Stimulated activated CD8-positive, alpha-beta memory T cell treated with anti-CD3 and anti-CD28 coated beads, Interleukin-7, amount 100 ng/mL, for 1 hour (primary cell): ENCODE results near the gene TOM1L2.

Experiments used
- DNase-seq, 2 donors: peaks; one replicate each; pipeline ENCODE4 v3.0.0-alpha.2; 2020; ENCODE audit warnings: low read depth in 2 of 2

The TOM1L2 gene

DNA sequence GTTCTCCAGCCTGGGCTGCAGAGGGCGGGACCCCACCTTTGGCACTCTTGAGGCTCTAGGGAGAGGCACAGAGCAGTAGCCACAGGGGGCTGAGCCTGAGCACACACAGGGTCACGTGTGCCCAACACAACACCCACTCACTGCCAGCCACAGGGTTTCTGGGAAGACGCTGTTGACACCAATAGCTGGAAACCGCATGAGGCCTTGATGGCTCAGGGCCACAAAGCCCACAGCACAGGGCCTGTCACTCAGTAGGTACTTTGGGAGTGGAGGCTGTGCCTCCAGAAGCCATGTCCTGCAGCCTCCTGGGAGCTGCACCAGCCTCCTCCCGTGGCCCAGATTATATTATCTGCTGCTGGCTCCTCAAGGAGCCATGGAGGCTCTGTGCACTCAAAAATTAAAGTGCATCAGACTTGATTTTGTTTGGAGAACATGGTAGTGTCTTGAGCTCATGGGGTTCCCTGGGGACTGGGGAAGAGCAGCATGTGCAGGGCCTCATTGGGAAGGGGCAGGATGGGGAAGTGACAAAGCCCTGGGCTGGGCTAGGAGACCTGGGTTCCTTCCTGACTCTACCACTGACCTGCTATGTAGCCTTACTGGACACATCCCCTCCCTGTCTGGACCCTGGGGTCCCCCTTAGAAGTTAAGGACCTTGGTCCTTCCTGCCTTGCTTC lies 122.9 kb downstream of the TOM1L2 start:
- peak; percentile 63 to 65 for DNase-seq

DNA sequence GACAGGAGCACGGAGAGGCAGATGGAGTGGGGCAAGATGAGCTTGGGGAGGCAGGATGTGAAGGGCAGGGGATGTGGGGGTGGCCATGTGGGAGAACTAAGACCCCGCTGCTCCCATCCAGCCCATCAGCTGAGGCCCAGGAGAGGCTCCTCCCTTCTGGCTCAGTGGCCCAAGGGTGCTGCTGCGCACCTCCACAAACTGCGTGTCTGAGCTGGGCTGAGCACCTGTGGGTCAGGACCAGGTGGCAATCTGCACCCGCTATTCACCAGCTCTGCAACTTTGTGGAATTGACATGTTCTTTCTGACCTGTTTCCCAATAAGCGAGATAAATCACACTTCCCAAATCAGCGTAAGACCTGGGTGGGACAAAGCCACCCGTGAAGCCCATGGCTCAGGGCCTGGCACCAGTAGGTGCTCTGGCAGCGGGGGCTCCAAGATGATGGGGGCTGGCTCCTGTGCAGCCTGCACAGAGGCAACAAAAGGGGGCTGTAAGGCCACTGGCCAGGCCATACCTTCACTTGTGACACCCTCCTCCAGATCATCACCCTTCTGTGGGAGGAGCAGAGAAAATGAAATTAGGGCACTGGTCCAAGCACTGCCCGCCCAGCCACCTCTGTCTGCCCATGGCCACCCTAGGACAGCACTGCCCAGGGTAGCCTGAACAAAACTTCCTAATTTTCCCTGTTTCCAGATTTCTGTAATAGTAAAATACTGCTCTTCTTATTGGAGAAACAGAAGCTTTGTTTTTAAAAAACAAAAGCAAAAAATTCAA lies 123.7 kb downstream of the TOM1L2 start:
- no peak for DNase-seq

DNA sequence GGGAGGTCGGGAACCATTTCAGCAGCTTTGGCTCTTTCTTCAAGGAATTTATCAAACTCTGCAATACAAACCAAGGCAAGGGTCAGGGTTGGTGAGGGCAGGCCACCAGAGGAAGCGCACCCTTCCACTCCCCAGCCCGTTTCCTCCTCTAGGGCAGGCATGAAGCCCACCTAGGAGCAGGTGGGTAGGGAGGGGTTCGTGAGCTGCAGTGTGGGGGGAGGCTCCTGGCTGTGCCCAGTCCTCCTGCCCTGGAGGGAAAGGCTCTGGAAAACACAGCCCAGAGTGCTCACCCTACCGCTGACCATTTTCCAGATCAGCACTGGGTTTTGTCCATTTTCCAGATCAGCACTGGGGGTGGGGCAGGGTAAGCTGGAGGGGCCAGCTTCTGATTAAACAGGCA lies 124.5 kb downstream of the TOM1L2 start:
- no peak for DNase-seq

DNA sequence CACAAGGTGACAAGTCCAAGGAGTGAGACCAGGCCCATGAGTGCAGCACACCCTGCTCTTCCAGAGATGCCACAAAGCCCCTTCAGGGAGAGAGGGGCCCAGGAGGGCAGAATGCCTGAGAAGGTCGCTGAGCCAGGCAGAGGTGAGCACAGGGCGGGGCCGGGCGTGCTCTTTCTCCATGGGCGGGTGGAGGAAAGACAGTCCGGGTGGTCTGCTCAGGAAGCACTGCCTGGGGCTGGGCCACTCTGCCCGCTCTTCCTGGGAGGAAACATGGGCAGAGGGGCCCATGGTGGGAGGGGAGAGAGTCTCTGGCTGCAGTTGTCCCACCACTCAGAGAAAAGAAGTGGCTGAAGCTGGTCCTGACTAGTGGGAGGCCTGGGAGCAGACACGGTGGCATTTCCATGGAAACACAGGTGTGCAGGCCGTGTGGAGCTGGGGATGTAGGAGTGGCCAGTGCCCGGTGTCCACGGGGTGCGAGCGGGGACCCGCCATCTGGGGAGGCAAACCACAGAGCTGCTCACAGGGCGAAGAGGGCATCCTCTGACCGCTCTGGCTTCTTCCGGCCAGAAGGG lies 125.0 kb downstream of the TOM1L2 start:
- DNase-seq = no peak

DNA sequence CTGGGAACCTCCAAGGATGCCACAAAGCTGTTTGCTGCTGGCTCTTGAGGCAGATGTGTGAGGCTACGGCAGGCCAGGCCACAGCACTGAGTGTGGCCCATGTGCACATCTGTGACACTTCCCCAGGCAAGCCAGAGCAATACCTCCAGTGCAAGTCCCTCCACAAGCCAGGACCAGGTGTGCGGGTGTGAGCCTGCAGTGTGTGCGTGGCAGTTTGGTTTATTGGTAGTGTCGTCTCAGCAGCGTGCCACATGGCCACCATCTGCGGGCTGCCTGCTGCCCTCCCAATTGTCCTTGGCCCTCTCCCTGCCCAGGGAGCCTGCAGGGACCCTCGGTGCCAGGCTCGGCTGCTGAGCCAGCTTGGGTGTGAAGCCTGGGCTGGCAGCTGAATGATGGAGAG lies 125.6 kb downstream of the TOM1L2 start:
- DNase-seq = no peak

DNA sequence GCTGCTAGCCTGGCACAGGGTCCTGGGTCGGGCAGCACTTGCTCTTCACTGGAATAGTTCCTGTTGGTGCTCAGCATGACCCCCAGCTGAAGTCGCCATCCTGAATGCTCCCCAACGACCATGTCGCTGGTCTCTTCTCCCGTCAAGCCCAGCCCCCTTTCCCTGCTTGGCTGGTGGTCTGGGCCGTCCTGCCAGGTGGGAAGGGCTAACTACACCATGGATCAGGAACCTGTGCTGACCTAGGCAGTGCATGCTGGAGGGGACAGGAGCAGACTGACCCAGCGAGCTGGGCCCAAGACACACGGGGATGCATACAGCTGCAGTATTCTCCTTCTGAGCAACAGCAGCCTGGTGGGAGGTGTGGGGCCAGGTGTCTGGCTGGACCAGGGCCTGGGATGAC lies 126.2 kb downstream of the TOM1L2 start:
- DNase-seq = no peak

DNA sequence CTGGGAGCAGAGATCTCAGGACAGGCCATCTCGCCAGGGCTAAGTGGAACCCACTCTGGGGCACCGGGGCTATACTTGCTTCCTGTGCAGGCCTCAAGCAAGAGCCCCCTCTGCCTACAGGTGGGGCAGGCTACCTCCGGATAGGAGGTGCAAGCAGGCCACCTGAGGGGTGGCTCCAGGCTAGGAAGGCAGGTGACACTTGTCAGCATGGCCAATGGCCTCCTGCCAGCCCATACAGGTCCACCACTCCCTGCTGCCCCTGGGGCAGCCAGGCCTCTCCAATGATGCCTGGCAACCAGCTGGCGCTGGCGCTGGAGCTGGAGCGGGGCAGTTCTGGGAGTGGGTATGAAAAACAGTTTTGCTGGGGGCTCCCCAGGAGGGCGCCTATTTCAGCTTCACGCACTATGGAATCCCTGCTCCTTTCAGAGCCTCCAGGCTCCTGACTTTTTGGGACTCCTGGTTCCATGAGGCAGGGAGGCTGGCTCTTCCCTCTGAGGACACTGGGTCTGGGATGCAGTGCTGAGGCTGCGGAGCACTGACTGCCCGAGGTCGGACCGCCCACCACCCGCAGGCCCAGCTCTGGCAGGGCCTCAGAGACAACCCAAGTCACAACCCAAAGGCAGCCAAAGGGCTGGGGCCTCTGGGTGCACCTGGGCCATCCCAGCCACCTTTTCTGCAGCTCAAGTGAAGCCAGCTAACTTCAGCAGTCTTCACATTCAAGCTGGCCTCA lies 127.0 kb downstream of the TOM1L2 start:
- no peak for DNase-seq

DNA sequence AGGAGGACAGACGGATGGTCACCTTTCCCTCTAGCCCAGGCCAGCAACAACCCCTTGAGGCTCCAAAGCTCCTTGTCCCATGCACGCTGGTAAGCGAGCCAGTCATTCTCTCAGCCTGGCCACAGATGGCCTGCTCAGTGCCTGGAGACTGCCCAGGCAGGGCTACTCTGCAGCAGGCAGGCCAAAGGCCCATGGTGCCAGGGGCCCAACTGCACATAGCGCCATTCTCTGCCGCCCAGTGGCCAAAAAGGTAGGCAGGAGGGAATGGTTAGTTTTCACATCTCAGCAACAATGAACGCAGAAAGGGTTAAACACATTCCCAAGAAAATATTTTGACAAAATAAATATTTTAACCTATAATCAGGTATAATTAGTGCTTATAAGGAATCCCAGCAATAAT lies 127.7 kb downstream of the TOM1L2 start:
- DNase-seq = no peak

DNA sequence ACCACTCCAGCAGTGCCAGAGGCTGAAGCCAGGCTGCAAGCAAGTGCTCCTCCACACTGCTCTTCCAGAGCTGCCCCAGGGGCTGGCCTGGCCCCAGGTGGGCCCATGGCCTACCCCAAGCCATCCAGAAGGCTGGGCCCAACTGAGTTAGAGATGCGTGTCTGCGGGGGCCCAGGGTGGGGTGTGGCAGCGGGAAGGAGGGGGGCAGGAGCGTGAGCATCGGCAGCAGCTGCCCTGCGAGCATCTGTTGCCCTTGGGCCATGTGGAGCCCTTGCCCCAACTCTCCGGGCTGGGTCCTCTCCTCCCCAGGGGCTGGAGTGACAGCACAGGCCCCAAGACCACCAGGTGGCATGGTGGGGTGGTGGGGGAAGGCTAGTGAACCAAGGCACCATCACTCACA lies 128.1 kb downstream of the TOM1L2 start:
- DNase-seq = no peak

DNA sequence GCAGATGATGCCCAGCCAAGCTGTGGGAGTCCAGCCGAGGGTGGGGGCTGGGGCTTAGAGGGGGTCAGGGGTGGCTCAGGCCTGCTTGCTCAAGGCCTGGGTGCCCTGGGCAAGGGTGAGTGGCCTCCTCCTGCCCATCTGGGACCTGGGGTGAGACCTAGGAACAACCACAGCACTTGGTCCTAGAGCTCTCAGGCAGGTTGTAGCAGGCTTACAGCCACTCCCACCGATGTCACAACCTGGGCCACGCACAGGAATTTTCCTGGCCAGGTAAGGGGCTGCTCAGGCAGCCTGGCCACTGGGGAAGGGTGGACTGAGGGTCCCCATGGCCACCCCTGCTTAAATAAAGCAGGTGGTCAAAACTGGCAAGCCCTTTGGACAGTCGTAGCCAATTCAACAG lies 129.1 kb downstream of the TOM1L2 start:
- DNase-seq = no peak

DNA sequence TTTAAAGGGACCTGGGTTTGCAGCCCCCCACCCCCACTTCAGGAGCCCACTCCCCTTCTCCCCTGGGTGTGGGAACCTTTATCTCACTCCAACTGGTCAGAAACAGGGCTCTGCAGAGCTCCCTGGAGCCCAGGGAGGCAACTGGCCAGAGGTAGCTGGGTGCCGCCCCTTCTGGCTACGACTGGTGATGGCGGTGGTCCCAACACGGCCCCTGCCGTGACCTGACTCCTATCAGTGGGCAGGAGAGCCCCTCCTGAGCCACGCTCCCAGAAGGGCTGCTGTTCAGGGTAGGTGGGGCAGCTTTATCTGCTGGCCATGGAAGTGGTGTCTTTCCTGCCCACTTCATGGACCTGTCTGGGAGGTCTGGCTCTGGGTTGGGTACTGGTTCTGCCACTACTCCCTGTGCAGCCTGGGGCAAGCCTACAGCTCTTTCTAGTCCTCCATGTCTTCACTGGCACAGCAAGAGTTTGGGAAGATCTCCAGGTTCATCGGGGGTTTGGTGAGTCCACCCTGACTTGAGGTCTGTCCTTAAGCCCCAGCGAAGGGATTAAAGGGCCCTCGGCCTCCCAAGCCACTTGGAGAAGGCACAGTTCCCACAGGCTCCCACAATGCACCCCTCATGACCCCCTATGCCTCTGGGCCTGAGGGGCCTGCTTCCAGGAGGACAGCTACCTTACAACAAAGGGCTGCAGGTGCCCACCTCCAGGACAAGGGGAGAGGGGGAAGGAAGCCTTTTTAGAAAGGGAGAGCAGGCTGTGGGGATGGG lies 129.9 kb downstream of the TOM1L2 start:
- DNase-seq = no peak

DNA sequence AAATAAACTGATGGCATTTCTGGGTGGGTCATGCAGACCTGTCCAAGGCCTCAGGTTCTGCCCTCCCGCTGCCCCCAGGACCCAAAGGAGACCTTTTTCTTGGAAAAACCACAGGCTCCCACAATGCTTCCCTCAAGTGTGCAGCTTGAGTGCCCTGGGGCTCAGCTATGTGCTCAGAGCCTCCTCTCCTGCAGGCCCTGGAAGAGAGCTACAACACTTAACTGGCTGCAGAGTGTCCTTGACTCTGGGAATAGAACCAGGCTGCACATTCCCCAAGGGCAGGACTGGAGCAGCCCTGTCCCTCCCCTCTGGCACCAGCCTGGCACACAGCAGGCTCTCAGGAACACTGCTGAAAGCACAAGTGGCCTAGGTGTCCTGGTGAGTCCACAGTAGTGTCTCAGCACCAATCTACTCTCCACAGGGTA lies 130.6 kb downstream of the TOM1L2 start:
- no peak for DNase-seq

DNA sequence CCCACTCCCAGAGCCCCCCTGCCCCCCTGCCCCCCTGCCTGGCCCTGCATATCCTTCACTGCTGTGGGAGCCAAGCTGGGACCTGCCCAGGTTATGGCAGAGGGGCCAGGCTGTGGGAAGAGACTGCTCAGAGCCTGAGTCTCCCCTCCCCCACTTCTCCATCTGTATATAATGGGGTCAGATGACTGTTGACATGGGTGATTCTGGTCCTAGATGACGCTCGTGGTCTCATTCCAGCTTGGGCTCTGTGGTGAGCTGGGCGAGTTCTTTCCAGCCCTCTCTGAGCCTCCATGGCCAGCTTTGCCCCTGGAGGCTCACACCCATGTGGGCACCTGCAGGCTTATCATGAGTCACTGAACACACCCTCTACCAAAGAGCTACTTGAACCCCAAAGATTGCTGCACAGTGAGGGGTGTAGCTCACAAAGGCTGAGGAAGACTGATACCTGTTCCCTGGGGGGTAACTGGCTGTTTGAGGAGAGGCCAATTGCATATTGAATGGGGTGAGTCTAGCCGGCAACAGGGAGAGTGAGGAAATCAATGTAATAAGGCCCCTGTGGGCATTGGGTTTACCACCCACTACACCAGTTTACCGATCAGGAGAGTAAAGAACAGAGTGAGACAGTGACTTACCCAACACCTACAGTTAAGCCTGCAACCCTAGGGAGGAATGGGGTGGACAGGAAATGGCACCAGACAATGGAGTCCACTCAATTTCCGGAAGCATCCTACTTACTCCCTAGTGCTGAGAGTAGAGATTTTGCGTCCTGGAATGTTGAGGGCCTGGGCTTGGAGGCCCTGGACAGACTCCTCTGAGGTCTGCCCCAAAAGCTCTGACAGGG lies 131.2 kb downstream of the TOM1L2 start:
- no peak for DNase-seq

DNA sequence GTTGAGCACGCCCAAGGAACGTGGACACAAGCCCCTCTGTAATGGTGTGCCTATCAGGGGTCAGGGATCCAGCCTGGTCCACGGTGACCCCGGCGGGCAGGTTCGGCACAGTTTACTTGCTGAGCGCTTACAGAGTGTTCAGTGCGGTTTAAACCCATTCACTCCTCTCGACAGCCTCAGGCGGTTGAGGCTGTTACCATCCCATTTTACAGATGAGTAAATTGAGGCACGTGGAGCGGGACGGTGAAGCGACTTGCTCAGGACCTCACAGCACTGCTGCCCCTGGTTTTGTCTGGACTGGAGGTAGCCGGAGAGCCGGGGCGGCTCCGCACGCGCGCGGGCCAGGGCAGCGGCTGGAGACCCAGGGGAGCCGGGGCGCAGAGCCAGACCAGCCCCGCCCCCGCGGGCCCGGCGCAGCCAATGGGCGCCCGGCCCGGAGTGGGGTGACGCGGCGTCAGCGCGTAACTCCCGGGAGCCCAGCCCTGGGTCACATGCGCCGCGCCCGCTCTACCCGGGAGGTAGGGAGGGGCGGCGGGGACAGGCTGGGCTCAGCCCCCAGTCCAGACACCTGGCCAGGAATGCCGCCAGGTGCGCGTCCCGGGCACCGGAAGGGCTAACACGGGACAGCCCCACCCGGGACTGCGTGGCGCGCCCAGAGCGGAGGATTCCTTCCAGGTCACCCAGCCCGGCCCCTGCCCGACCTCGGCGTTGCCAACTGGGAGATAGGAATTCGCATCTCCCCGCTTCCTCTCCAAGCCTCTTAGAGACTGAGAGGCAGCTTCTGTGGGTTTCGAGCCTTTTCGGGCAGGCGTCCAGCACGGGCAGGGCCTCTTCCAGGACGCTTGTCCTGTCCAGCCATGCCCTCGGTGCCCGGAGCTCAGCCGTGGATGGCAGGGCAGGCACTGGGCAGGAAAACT lies 132.2 kb downstream of the TOM1L2 start:
- DNase-seq = peak; percentile 57 to 62

DNA sequence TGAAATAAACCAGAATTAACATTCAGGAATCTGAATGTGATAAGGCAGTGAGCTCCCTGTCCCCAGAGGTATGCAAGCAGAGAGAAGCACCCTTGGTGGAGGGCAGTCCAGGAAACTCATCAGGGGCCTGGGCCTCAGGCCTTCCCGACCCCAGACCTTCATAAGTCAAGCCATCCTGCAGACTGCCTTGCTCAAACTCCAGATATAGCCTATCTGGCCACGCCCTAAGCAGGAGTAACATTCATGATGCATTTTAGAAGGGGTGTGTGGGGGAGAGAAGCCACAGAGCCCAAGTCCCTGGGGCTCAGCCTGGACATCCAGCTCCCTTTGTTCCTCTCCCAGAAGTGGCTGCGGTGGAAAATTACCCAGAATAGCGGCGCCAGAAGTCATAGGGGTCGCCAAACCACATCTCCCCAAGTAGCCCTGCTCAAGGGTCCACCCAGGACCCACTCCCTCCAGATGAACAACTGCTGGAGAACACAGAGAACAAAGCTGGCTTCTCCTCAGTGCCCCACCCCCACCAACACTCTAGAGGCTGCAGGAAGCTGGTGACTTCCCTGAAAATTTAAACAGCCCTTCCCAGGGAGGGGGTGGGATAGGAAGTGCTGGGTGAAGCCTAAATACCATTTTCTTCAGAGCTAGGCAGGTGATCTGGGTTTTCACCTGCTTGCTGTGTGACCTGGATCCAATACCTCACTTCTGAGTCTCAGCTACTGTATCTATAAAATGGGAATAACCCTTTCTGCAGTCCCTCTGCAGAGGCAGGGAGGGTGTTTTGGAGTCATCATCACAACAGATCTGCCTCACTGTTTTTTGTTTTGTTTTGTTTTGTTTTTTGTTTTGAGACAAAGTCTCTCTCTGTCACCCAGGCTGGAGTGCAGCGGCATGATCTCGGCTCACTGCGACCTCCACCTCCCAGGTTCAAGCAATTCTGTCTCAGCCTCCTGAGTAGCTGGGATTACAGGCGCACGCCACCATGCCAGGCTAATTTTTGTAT lies 133.9 kb downstream of the TOM1L2 start:
- DNase-seq = no peak

DNA sequence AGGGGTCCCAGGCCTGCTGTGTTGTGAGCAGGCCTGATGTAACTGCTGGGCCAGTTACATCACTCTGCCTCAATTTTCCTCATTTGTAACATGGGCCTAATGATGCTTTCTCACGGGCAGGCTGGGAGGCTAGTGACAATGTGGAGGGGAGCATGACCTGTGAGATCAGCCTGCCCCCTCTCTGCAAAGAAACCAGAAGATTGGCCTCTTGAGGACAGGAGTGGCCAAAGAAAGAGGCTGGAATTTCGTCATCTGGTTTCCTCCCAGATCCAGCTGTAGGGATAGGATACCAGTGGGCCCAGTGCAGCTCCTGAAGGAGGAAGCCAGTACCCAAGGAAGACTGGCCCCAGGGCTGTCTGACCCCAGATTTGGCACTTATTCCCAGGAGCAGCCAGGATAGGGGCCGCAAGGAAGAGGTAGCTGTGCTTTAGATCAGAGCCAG lies 134.8 kb downstream of the TOM1L2 start:
- DNase-seq = no peak

DNA sequence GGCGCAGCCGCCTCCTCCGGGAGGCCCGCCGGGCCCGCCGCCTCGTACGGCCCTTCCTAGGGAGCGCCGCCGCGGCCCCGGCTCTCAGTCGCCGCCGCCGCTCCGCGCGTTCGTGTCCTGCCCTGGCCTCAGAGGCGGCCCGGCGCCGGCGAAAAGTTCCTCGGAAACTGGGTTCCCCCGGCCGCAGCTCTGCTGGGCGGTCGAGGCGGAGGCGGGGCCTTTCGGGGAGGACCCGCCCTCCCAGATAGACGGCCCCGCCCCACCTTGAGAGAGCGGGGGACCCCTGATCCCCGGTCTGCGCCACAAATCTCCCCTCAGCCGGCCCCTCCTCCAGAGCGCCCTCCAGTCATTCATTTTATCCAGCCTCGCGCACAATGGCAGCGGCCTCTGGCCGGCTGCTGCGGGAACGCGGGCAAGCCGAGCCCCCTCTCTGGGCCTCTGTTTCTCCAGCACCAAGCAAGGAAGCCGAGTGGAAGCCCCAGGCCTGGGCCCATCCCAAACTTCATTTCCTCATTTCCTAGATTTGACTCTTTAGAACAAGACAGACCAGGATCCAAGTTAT lies 135.3 kb downstream of the TOM1L2 start, which contains the start of gene SREBF1:
SREBF1 (minus strand) TSS at position 169 of the 562 bp plus-strand sequence. CDS start 169 bp downstream, outside the sequence.
- peak in 1 of 2 donors; percentile 32 for DNase-seq
